Measurements from ENCODE around the gene F2. TPM values are rescaled to one million over a fixed set of nuclear protein-coding genes. Genes with fewer than 3 reads are reported as not detected.

F2 gene
- total and polyA plus RNA-seq, 4 experiments from 2014 or later, result not detected

DNA sequence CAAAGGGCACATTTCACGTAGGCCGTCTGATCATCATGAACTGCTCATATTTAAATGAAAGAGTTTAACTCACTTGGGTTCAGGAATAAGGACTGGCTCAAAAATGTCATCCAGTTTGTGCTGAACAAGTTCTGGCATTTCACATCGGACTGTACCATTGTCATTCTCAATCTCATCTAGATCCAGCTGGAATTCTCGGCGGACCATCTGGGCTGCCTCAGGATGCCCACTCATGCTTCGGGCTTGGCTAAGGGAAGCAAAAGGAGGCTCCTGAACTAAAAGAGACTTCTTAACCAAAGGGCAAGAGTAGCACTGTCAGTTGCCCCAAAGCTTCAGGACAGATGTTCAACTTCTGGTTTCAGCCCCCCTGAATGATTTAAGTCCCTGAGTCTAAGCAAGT is 40.2 kb downstream of the F2 start:
- Mint-ChIP-seq H3K4me1 (peaks cover 0 to 3% (median 0%) of the 10 kb centered on the region in 4 donors), H3K27ac (no peak overlapping the region), H3K4me3 (no peak overlapping the region), H3K36me3 (peaks cover 49 to 76% of the 10 kb centered on the region in 2 donors), H3K9me3 (no peaks in the 10 kb centered on the region), H3K27me3 (no peaks in the 10 kb centered on the region)
- DNase-seq, result no peak
- Histone ChIP-seq H3K4me1 (ENCODE audit: insufficient read depth, low read length) (no peaks in the 10 kb centered on the region), H3K27ac (ENCODE audit: low read depth, low read length) (no peak overlapping the region), H3K4me3 (ENCODE audit: low read length in 2 of 2) (no peak overlapping the region), H3K9me3 (ENCODE audit: control insufficient read depth in 1 of 2, low read length in 2 of 2) (no peaks in the 10 kb centered on the region), H3K36me3 (ENCODE audit: insufficient read depth, low read length) (peaks cover 45% of the 10 kb centered on the region), H3K27me3 (ENCODE audit: insufficient read depth, low read length) (no peaks in the 10 kb centered on the region)
- POLR2A ChIA-PET (ENCODE audit: partially characterized antibody), result no interaction called here
- intact Hi-C loops (cut with micrococcal nuclease), result no loop called here
- CTCF ChIA-PET (ENCODE audit: partially characterized antibody), result no interaction called here

DNA sequence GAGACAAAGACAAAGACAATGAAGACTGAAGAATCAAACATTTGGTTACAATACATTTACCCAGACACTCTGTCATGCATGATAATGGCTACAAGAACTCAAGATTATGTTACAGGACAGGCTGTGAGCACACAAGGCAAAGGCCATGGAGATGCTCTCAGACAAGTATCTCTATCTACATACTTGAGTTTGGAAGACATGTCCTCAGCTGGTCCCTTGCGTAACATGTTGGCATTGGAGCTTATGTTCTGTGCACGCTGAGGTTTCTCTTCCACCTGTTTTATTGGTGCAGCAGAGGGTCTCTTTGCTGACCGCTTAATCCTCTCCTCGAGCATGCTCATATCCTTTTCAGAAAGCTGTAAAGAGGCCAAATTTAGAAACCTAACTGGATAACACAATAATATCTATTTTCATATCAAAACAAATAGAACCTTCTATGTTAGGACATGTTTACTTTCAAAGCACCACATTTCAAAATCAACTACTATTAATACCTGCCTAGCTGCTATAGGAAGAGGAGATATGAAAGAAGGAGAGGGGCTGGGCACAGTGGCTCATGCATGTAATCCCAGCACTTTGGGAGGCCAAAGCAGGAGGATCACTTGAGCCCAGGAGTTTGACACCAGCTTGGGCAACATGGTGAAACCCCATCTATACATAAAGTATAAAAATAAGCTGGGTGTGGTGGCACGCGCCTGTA is 41.6 kb downstream of the F2 start:
- H3K27ac ChIP-seq (ENCODE audit: low read depth, low read length), result no peak overlapping the region
- no peaks in the 10 kb centered on the region for H3K27me3 Mint-ChIP-seq
- H3K27me3 ChIP-seq (ENCODE audit: insufficient read depth, low read length), result no peaks in the 10 kb centered on the region
- no peak overlapping the region for H3K4me3 ChIP-seq (ENCODE audit: low read length in 2 of 2)
- no peaks in the 10 kb centered on the region for H3K4me1 ChIP-seq (ENCODE audit: insufficient read depth, low read length)
- CTCF ChIA-PET (ENCODE audit: partially characterized antibody), result no interaction called here
- no peak for DNase-seq
- peaks cover 43% of the 10 kb centered on the region for H3K36me3 ChIP-seq (ENCODE audit: insufficient read depth, low read length)
- intact Hi-C loops (cut with micrococcal nuclease), result no loop called here
- no peaks in the 10 kb centered on the region for H3K9me3 ChIP-seq (ENCODE audit: control insufficient read depth in 1 of 2, low read length in 2 of 2)
- H3K4me3 Mint-ChIP-seq, result no peak overlapping the region
- POLR2A ChIA-PET (ENCODE audit: partially characterized antibody), result no interaction called here
- H3K9me3 Mint-ChIP-seq, result no peaks in the 10 kb centered on the region
- H3K27ac Mint-ChIP-seq, result peak overlapping the region in 1 of 7 donors; percentile 9
- H3K36me3 Mint-ChIP-seq, result peaks cover 45 to 74% of the 10 kb centered on the region in 2 donors
- H3K4me1 Mint-ChIP-seq, result peaks cover 0 to 3% (median 0%) of the 10 kb centered on the region in 4 donors

DNA sequence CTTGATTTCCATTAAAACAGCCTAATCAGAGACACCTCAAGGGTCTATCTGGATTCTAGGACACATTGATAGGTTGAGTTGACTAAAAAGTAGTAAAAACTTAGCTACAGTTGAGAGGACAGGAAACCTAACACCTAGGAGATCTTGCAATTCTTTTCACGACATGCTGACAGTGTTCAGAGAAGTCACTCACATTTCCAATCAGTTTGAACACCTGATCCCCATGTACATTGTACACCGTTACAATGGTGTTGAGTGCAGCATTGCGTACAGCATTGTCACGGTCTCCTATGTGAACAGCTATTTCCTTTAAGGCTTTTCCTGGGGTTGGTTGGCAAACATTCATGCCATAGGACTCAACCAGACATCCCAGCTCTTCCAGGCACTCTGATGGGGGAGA is 42.8 kb downstream of the F2 start:
- peaks cover 50% of the 10 kb centered on the region for H3K36me3 ChIP-seq (ENCODE audit: insufficient read depth, low read length)
- DNase-seq, result no peak
- no peaks in the 10 kb centered on the region for H3K27me3 Mint-ChIP-seq
- H3K4me3 ChIP-seq (ENCODE audit: low read length in 2 of 2), result no peak overlapping the region
- no peaks in the 10 kb centered on the region for H3K4me1 ChIP-seq (ENCODE audit: insufficient read depth, low read length)
- intact Hi-C loops (cut with micrococcal nuclease), result no loop called here
- H3K4me1 Mint-ChIP-seq, result peaks cover 0 to 3% (median 0%) of the 10 kb centered on the region in 4 donors
- no peaks in the 10 kb centered on the region for H3K9me3 Mint-ChIP-seq
- H3K4me3 Mint-ChIP-seq, result no peak overlapping the region
- CTCF ChIA-PET (ENCODE audit: partially characterized antibody), result no interaction called here
- no peaks in the 10 kb centered on the region for H3K27me3 ChIP-seq (ENCODE audit: insufficient read depth, low read length)
- POLR2A ChIA-PET (ENCODE audit: partially characterized antibody), result no interaction called here
- peaks cover 42 to 72% of the 10 kb centered on the region in 2 donors for H3K36me3 Mint-ChIP-seq
- H3K27ac ChIP-seq (ENCODE audit: low read depth, low read length), result no peak overlapping the region
- H3K27ac Mint-ChIP-seq, result peak overlapping the region in 2 of 7 donors; percentile 31 to 77
- H3K9me3 ChIP-seq (ENCODE audit: control insufficient read depth in 1 of 2, low read length in 2 of 2), result no peaks in the 10 kb centered on the region

DNA sequence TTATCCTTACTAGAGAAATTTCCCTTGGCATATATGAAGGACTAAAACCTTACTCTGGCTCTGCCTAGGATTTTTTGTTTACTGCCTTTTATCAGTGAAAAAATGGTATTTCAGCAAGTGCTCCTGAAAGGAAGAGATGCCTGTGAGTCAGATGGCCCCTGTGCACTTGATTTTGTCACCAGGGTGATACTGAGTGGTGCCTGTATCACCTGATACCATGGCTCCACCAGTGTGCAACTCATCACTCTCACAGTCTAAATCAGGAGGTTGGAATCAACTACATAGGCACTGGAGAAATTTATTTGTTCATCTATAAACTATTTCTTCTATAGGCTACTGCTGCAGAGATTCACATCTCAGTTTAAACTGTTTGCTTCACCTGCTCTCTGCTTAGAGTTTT is 43.2 kb downstream of the F2 start:
- H3K4me1 Mint-ChIP-seq, result peaks cover 0 to 3% (median 0%) of the 10 kb centered on the region in 4 donors
- H3K27me3 ChIP-seq (ENCODE audit: insufficient read depth, low read length), result no peaks in the 10 kb centered on the region
- DNase-seq, result no peak
- no peak overlapping the region for H3K4me3 Mint-ChIP-seq
- no peak overlapping the region for H3K27ac ChIP-seq (ENCODE audit: low read depth, low read length)
- no peaks in the 10 kb centered on the region for H3K9me3 Mint-ChIP-seq
- CTCF ChIA-PET (ENCODE audit: partially characterized antibody), result no interaction called here
- H3K9me3 ChIP-seq (ENCODE audit: control insufficient read depth in 1 of 2, low read length in 2 of 2), result no peaks in the 10 kb centered on the region
- H3K27ac Mint-ChIP-seq, result peak overlapping the region in 1 of 7 donors; percentile 77
- peaks cover 42 to 75% of the 10 kb centered on the region in 2 donors for H3K36me3 Mint-ChIP-seq
- no peak overlapping the region for H3K4me3 ChIP-seq (ENCODE audit: low read length in 2 of 2)
- POLR2A ChIA-PET (ENCODE audit: partially characterized antibody), result no interaction called here
- H3K4me1 ChIP-seq (ENCODE audit: insufficient read depth, low read length), result no peaks in the 10 kb centered on the region
- intact Hi-C loops (cut with micrococcal nuclease), result no loop called here
- H3K27me3 Mint-ChIP-seq, result no peaks in the 10 kb centered on the region
- H3K36me3 ChIP-seq (ENCODE audit: insufficient read depth, low read length), result peaks cover 50% of the 10 kb centered on the region

DNA sequence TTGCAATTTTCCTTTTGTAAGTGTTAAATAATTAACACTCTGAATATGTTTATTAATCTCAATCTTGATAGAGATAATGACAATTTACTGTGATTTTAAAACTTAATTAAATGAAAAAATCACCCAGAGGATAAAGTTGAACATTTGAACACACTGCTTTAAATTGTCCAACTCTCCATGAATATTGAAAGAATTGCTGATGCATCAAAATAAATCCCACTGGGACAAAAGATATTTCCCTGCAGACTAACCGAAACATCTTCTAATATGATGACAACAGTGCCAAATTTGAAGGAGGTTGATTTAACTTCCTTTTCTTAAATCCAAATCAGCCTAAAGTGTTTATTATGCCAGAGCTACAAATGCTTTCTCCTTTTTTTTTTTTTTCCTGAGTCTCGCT is 47.6 kb downstream of the F2 start:
- H3K4me1 ChIP-seq (ENCODE audit: insufficient read depth, low read length), result no peaks in the 10 kb centered on the region
- peaks cover 35% of the 10 kb centered on the region for H3K36me3 ChIP-seq (ENCODE audit: insufficient read depth, low read length)
- ChIA-PET CTCF (ENCODE audit: partially characterized antibody) (no interaction called here), POLR2A (ENCODE audit: partially characterized antibody) (no interaction called here)
- H3K4me3 ChIP-seq (ENCODE audit: low read length in 2 of 2), result no peak overlapping the region
- peaks cover 34 to 66% of the 10 kb centered on the region in 2 donors for H3K36me3 Mint-ChIP-seq
- H3K27me3 Mint-ChIP-seq, result no peaks in the 10 kb centered on the region
- H3K4me1 Mint-ChIP-seq, result no peaks in the 10 kb centered on the region
- H3K9me3 ChIP-seq (ENCODE audit: control insufficient read depth in 1 of 2, low read length in 2 of 2), result no peaks in the 10 kb centered on the region
- H3K27me3 ChIP-seq (ENCODE audit: insufficient read depth, low read length), result no peaks in the 10 kb centered on the region
- H3K27ac Mint-ChIP-seq, result no peak overlapping the region
- intact Hi-C loops (cut with micrococcal nuclease), result no loop called here
- H3K27ac ChIP-seq (ENCODE audit: low read depth, low read length), result no peak overlapping the region
- DNase-seq, result no peak
- no peak overlapping the region for H3K4me3 Mint-ChIP-seq
- H3K9me3 Mint-ChIP-seq, result no peaks in the 10 kb centered on the region

DNA sequence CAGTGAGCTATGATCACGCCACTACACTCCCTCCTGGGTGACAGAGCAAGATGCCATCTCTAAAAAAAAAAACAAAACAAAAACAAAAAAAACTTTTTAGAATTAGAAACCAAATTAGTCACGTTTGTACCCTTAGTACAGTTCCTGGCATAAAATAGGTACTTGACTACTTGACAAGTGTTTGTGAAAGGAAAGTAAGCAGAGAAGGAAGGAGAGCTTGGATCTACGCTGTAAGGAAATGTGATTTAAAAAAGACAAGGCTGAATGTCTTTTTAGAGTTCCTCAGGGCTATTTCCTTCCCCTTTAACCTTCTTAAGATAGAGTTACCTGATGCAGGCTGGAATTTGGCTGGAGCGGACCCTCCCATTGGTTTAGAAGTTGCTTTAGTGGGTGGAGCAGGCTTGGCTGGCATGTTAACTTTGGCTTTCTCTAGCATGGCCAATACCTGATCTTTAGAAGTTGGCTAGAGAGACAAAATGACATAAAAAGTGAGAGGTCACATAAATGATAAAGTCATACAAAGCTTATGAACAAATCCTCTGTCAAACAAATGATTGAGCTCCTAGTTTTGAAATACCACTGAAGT is 50.7 kb downstream of the F2 start:
- Mint-ChIP-seq H3K4me1 (no peaks in the 10 kb centered on the region), H3K4me3 (no peak overlapping the region), H3K36me3 (peaks cover 20 to 64% of the 10 kb centered on the region in 2 donors), H3K27ac (no peak overlapping the region), H3K27me3 (no peaks in the 10 kb centered on the region), H3K9me3 (no peaks in the 10 kb centered on the region)
- Histone ChIP-seq H3K4me1 (ENCODE audit: insufficient read depth, low read length) (no peaks in the 10 kb centered on the region), H3K9me3 (ENCODE audit: control insufficient read depth in 1 of 2, low read length in 2 of 2) (no peaks in the 10 kb centered on the region), H3K27ac (ENCODE audit: low read depth, low read length) (no peak overlapping the region), H3K27me3 (ENCODE audit: insufficient read depth, low read length) (no peaks in the 10 kb centered on the region), H3K36me3 (ENCODE audit: insufficient read depth, low read length) (peaks cover 31% of the 10 kb centered on the region), H3K4me3 (ENCODE audit: low read length in 2 of 2) (no peak overlapping the region)
- ChIA-PET POLR2A (ENCODE audit: partially characterized antibody) (no interaction called here), CTCF (ENCODE audit: partially characterized antibody) (no interaction called here)
- DNase-seq, result no peak
- intact Hi-C loops (cut with micrococcal nuclease), result no loop called here

DNA sequence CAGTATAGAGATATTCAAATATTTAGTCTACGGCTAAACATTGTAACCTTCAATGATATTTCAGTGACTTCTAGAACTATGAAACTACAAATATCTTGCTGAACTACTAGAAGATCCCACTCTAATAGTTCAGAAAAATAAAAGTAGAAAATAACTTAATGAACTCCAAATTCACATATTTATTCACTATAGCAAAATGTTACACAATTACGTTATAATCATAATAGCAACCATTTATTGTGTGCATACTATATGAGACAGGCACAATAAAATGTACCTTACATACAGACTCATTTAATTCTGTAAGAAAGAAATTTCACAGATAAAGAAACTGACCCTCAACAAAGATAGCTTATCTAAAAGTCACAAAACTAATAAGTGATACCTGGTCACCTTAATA is 57.9 kb downstream of the F2 start:
- POLR2A ChIA-PET (ENCODE audit: partially characterized antibody), result no interaction called here
- Mint-ChIP-seq H3K4me3 (no peak overlapping the region), H3K36me3 (peaks cover 47 to 80% of the 10 kb centered on the region in 2 donors), H3K27ac (no peak overlapping the region), H3K4me1 (no peaks in the 10 kb centered on the region), H3K27me3 (no peaks in the 10 kb centered on the region), H3K9me3 (peaks cover 0 to 2% (median 0%) of the 10 kb centered on the region in 8 donors)
- Histone ChIP-seq H3K27ac (ENCODE audit: low read depth, low read length) (no peak overlapping the region), H3K9me3 (ENCODE audit: control insufficient read depth in 1 of 2, low read length in 2 of 2) (no peaks in the 10 kb centered on the region), H3K27me3 (ENCODE audit: insufficient read depth, low read length) (no peaks in the 10 kb centered on the region), H3K36me3 (ENCODE audit: insufficient read depth, low read length) (peaks cover 20% of the 10 kb centered on the region), H3K4me3 (ENCODE audit: low read length in 2 of 2) (no peak overlapping the region), H3K4me1 (ENCODE audit: insufficient read depth, low read length) (no peaks in the 10 kb centered on the region)
- intact Hi-C loops (cut with micrococcal nuclease), result no loop called here
- DNase-seq, result no peak
- CTCF ChIA-PET (ENCODE audit: partially characterized antibody), result no interaction called here
